Measurements from ENCODE around the gene DNAJB6. TPM values are rescaled to one million over a fixed set of nuclear protein-coding genes. Genes with fewer than 3 reads are reported as not detected.

Gene DNAJB6
- total RNA-seq, 2 donors from 2014 or later = 68.3 to 199 TPM

DNA sequence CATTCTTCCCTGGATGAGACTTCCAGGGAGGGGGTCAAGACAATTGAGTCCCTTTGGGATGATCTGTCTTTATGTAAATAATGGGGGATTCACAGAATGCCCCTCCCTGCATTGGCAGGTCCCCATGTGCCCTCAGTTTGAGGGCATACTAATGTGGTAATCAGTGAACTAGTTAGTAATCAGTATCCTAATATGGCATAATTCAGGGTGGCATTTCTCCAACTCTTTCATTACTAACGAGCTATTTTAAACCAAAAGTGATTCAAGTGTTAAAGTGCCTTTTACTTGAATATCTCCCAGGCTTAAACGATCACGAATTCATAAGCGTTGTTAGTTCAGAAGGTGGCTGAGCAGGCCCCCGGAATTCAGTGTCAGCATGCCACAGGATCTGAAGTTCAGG is 1.6 kb upstream of the DNAJB6 start:
- WGBS = 88% methylated on average over 5 of the region's 5 CpGs
- TF ChIP-seq, protein P1, sequence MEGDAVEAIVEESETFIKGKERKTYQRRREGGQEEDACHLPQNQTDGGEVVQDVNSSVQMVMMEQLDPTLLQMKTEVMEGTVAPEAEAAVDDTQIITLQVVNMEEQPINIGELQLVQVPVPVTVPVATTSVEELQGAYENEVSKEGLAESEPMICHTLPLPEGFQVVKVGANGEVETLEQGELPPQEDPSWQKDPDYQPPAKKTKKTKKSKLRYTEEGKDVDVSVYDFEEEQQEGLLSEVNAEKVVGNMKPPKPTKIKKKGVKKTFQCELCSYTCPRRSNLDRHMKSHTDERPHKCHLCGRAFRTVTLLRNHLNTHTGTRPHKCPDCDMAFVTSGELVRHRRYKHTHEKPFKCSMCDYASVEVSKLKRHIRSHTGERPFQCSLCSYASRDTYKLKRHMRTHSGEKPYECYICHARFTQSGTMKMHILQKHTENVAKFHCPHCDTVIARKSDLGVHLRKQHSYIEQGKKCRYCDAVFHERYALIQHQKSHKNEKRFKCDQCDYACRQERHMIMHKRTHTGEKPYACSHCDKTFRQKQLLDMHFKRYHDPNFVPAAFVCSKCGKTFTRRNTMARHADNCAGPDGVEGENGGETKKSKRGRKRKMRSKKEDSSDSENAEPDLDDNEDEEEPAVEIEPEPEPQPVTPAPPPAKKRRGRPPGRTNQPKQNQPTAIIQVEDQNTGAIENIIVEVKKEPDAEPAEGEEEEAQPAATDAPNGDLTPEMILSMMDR (IDR thresholded peaks at IDR 0.05) = no peak
- TF ChIP-seq POLR2A (IDR thresholded peaks at IDR 0.05) (no peak), POLR2AphosphoS5 (IDR thresholded peaks at IDR 0.05) (no peak)
- no peaks in the 10 kb centered on the region for H3K36me3 ChIP-seq
- intact Hi-C loops (cut with DNase I) = no loop called here
- no peaks in the 10 kb centered on the region for H3K9me3 ChIP-seq
- no peak for DNase-seq (ENCODE audit: low spot score)
- H3K27ac ChIP-seq = no peak overlapping the region
- no peaks in the 10 kb centered on the region for H3K27me3 ChIP-seq (replicated peaks; ENCODE audit: insufficient read depth)
- no peak overlapping the region for H3K4me3 ChIP-seq
- no peaks in the 10 kb centered on the region for H3K4me1 ChIP-seq (replicated peaks)

DNA sequence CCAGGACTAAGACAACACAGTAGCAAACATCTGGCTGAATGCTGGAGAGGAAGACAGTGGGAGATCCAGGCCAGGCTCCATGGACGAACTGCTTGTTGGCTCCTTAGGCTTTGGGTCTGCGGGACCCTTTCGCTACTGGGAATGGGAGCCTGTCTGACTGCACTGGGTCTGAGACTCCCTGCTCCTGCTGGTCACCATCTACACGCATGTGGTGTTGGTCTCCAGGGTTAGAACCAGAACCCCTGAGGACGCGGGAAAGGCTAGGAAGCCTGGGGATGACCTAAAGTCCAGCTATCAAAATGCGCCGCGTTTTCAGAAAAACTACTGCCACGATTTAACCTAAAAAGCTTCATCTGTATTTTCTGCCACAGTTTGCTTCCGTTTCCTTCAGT is 817 bp upstream of the DNAJB6 start:
- Histone ChIP-seq H3K4me1 (replicated peaks) (no peaks in the 10 kb centered on the region), H3K27ac (peak overlapping the region; percentile 94 to 99), H3K36me3 (no peaks in the 10 kb centered on the region), H3K27me3 (replicated peaks; ENCODE audit: insufficient read depth) (no peaks in the 10 kb centered on the region), H3K4me3 (peak overlapping the region; percentile 91 to 96), H3K9me3 (no peaks in the 10 kb centered on the region)
- intact Hi-C loops (cut with DNase I) = no loop called here
- no peak for DNase-seq (ENCODE audit: low spot score)
- TF ChIP-seq POLR2A (IDR thresholded peaks at IDR 0.05) (no peak), POLR2AphosphoS5 (IDR thresholded peaks at IDR 0.05) (no peak)
- TF ChIP-seq, protein P1 (IDR thresholded peaks at IDR 0.05) = no peak
- 50% methylated on average over 11 of the region's 11 CpGs for WGBS

DNA sequence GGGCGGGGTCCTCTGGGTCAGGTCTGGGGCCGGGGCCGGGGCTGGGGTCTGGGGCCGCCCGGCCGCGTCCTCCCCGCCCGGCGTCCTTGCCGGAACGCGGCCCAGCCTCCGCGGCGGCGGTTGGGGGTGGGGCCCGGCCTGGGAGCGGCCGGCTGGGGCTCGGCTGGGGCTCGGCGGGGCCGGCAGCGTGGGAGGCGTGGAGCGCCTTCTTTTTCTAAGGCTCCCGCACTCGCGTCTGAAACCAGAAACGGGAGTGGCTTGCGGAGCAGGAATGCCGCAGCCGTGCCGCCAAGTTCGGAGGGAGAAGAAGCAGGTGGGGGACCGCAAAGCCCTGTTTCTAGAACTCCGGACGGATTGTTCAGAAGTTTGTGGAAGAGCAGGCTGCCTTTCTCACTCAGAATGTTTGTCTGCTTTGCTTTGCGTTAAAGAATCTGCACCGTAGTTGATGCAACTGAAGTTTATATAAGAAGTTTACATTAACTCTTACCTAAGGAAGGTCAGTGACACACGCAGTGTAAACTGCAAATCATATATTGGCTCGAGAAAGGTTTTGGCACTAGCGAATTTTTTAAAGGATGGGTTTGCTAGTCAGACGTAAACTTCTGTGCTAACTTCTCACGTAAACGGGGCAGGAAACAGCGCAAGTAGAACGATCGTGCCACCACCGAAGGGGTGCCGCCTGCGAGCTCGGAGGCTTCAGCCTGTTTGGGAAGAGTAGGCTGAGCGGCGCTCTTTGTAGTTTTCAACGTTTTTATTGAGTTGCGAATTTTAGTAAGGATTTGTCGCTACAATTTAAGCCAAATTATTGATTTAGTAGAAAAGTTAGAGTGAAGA is 729 bp downstream of the DNAJB6 start:
- peak; percentile 31 for DNase-seq (ENCODE audit: low spot score)
- Histone ChIP-seq H3K27me3 (replicated peaks; ENCODE audit: insufficient read depth) (no peaks in the 10 kb centered on the region), H3K4me3 (peak overlapping the region; percentile 91 to 96), H3K4me1 (replicated peaks) (no peaks in the 10 kb centered on the region), H3K36me3 (no peaks in the 10 kb centered on the region), H3K27ac (peak overlapping the region; percentile 94 to 99), H3K9me3 (no peaks in the 10 kb centered on the region)
- under 1% methylated on average over 38 of the region's 59 CpGs for WGBS
- no peak for TF ChIP-seq POLR2AphosphoS5 (IDR thresholded peaks at IDR 0.05)
- TF ChIP-seq POLR2A (IDR thresholded peaks at IDR 0.05) = peak; percentile 26
- intact Hi-C loops (cut with DNase I) = no loop called here

DNA sequence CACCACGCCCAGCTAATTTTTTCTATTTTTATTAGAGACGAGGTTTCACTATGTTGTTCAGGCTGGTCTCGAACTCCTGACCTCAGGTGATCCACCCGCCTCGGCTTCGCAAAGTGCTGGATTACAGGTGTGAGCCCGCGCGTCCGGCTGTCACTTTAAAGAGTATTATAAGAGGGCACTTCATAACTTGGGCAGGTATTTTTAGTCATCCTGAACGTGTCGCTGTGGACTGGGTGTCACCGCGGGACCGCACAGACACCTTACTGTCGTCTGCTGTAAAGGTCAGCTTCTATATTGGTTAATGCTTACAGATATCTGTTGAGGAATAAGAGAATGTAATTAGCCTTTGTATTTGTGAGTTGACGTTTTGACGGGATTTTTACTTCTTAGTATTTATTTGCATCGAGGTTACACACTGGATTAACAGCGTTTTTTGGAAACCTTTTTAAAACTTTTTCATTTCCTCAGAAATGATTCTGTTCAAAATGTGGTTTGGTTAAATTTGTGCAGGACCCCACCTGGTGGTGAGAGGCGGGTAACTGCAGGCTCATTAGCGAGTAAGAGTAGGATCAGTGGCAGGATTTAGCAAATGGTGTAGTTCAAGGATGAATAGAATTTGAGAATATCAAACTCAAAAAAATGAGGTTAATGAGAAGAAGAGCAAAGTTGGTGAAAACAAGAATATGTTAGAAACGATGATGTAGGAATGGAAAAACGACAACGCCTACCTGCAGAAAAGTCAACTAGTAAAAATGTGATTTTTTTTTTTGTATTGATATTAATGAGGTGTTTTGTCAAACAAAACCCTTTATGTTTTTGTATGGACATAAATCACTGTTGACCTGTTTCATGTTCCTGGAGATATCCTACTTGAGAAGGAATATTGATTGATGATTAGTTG is 3.2 kb downstream of the DNAJB6 start:
- Histone ChIP-seq H3K27ac (no peak overlapping the region), H3K4me3 (no peak overlapping the region), H3K9me3 (no peaks in the 10 kb centered on the region), H3K4me1 (replicated peaks) (no peaks in the 10 kb centered on the region), H3K36me3 (no peaks in the 10 kb centered on the region), H3K27me3 (replicated peaks; ENCODE audit: insufficient read depth) (no peaks in the 10 kb centered on the region)
- WGBS = 53% methylated on average over 25 of the region's 25 CpGs
- peak; percentile 48 for DNase-seq (ENCODE audit: low spot score)
- TF ChIP-seq POLR2AphosphoS5 (IDR thresholded peaks at IDR 0.05) (peak; percentile 56), POLR2A (IDR thresholded peaks at IDR 0.05) (no peak)
- TF ChIP-seq, protein P1 (IDR thresholded peaks at IDR 0.05) = peak; percentile 69 to 85 (median 77)
- intact Hi-C loops (cut with DNase I) = no loop called here

DNA sequence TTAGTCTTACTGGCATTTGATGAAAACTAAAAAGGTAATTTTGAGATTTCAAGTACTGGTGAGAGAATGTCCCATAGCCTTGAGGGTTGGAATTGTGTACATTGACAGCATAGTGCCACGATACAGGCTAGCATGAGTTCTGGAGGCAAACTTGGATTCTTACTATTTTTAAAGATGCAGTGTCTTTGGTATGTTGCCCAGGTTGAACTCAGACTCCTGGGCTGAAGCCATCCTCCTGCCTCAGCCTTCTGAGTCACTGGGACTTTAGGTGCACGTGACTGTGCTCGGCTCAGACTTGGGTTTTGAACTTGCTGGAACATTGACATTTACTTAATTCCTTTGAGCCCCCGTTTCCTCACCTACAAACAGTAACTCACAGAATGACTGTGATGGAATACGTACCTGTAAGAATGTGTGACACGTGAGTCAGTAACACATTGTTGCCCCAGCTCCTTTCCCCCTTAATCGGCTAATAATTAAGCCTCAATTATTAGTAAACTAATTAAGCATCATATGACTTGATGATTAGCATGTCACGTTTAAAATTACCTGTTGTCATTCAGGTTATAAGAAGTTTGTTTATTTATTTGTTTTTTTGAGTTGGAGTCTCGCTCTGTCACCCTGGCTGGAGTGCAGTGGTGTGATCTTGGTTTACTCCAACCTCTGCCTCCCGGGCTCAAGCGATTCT is 10.6 kb downstream of the DNAJB6 start:
- Histone ChIP-seq H3K4me1 (replicated peaks) (no peaks in the 10 kb centered on the region), H3K27ac (no peak overlapping the region), H3K36me3 (no peaks in the 10 kb centered on the region), H3K4me3 (no peak overlapping the region), H3K27me3 (replicated peaks; ENCODE audit: insufficient read depth) (no peaks in the 10 kb centered on the region), H3K9me3 (no peaks in the 10 kb centered on the region)
- intact Hi-C loops (cut with DNase I) = no loop called here
- 70% methylated on average over 11 of the region's 11 CpGs for WGBS
- TF ChIP-seq POLR2A (IDR thresholded peaks at IDR 0.05) (no peak), POLR2AphosphoS5 (IDR thresholded peaks at IDR 0.05) (peak; percentile 50)
- DNase-seq (ENCODE audit: low spot score) = no peak
